Measurements from ENCODE around the gene NCMAP.
"Not testable (repeated sequence)": the region's sequence is repeated elsewhere in the genome, so short reads cannot be mapped to it uniquely, and the experiment has no call there.

Gene NCMAP

DNA sequence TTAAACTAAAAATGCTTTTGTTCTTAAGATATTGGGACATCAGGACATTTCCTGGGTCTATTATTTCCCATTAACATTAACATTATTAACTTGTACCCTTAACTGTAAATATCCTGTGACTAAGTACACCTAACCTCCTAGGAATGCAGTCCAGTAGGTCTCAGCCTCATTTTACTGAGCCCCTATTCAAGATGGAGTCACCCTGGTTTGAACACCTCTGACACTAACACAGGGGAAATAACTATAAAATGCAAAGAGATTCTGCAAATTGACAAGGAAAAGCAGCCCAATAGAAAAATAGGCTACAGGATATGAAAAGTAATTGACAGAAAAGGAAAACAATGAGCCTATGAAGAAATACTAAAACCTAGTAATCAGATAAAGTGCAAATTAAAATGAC, 11.6 kb upstream of the NCMAP start:
- DNase-seq = no peak

DNA sequence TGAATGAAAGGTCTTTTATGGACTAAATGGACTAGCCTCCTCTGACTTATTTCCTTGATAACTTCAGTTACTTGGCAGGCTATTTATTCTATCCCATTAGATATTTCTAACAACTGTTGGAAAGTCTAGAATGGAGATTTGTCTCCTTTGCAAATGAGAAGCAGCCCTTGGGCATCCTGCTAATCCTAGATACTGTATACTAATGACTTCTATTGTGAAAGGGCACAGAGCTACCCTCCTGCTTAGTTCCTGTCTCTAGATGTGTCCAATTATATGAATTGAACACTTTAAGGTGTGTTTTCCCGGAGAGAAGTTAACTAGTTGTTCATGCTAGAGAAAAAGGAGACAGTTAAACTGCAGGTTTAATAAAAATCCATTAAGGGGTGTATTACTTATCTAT, 10.2 kb upstream of the NCMAP start:
- no peak for DNase-seq

DNA sequence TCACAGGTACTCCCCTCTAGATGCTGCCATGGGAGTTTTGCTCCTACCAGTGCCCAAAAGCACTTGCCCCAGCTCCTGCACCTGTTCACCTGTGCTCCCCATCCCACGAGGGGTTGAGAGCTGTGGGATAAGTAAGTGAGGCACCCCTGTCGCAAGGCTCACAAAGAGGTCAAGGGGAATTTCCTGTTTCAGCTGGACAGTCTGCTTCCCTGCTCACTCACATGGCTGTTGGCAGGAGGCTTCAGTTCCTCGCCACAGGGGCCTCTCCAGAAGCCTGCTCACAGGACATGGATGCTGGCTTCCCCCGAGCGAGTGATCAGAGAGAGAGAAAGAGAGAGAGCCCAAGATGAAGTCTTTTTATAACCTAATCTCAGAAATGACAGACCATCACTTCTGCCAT, 8.7 kb upstream of the NCMAP start:
- peak in 1 of 3 donors; percentile 26 for DNase-seq

DNA sequence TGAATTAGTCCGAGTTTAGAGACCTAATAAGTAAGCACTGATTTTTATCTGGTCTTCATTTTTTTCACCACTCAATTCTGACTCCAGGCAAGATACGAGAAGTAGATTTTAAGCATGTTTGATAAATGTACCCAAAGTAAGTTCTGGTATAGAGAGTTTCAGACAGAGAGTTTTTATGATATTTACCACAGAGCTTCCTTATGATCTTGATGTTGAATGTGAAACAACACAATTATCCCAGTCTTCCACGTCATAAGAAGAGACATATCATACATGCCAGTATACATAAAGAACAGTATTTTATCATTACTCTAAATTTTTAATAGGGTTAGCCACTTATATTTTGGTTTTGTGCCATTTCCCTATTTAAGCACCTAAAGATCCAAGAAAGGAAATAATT, 7.8 kb upstream of the NCMAP start:
- DNase-seq = no peak

DNA sequence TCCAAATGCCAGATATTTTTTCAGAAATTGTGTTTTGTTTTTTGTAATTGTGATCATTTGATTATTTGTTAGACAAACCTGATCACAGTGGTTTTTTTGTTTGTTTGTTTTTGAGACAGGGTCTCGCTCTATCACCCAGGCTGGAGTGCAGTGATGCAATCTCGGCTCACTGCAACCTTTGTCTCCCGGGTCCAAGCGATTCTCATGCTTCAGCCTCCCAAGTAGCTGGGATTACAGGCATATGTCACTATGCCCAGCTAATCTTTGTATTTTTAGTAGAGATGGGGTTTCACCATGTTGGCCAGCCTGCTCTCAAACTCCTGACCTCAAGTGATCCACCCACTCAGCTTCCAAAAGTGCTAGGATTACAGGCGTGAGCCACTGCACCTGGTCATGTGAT, 6.7 kb upstream of the NCMAP start:
- not testable (repeated sequence) for DNase-seq

DNA sequence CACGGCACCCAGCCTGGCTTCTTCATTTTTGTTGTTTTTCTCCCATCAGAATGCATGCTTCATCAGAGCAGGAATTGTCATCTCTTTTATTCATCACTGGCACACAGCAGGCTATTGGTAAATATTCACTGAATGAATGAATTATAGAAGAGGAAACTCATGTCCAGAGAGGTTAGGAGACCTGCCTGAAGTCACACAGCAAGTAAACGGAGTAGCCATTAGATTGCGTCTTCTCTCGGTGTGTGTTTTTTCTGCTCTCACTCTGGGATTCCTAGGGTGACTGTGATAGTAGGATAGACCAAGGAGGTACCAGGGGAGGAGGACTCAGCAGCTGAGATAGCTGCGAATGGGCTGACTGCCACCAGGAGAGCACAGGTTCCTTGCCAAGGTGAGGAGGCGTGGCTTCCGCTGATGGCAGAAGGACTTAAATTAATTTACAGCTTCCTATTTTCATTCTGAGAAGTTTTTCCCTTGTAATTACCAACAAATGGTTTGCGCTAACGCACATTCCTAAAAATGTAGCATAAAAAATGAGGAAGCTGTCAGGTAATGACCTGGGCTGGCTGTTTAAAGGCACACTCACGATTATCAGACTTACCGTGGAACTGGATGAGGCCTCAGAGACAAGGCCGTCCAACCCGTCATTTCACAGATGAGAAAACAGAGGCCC, 4.5 kb upstream of the NCMAP start:
- DNase-seq = no peak

DNA sequence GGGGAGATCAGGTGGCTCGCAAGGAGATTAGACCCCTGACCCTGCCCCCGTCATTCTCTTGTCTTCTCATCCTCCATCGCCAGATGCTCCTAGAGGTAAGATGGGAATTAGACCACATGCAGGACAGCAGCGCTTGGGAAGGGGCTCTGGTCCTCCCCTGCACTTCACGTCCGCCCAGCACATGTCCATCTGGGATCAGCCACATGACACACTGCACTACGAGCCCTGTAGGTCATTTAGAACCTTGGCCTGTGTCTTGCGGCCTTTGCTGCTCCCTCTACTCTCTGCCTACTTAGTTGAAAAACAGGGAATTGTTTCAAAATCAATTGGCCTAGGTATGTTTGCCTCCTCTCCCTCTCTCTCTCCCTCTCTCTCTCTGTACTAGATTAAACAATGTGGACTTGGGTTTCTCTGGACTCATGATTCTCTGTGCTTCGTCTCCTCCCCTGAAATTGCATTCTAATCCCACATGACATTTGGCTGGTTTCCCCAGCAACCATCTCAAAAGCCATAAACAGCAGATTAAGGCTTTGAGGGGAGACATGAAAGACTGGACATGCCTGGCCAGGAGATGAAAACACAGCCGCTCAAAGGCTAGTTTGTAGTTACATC, 3.8 kb upstream of the NCMAP start:
- DNase-seq = no peak

DNA sequence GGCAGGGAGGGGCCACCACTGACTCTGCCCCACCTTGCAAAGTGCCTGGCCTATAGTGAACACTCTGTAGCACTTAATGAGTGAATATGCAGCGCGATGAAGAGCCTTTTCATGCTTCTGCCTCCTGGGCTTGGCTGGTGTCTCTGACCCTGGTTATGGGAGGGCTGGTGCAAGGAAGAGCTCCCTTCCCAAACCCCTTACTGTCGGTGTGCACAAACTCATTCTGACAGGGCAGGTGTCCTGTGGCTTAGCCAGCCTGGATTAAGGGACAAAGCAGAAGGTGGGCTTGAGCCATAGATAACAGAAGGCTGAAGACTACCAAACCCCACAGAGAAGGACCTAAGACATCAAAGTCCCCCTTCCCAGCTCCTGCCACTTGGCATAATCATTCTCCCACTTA, 2.0 kb upstream of the NCMAP start:
- DNase-seq = no peak

DNA sequence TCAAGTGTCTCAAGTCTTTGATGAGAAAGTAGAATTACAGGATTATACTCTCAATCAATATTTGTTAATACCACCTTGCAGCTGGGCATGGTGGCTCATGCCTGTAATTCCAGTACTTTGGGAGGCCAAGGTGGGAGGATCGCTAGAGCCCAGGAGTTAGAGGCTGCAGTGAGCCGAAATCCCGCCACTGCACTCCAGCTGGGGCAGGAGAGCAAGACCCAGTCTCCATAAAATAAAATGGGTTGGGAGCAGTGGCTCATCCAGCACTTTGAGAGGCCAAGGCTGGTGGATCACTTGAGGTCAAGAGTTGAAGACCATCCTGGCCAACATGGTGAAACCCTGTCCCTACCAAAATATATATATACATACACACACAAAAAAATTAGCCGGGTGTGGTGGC, 1.2 kb upstream of the NCMAP start:
- DNase-seq = no peak

DNA sequence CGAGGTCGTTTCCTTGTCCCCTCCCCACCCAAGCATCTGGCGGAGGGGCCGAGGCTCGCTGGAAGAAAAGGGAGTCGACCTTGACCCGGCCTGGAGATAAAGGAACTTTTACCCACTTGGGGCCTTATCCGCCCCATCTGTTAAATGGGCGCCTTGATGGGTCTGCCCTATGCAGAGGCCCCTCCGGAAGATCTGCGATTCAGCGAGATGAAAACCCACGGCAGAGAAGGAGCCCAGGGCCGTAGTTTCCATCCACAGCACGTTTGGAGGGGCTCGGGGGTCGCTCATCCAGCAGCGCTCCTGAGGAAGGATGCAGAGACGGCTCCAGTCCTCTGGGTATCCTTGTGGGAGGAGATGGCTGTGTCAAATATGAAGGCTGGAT, 518 bp downstream of the NCMAP start:
- no peak for DNase-seq

DNA sequence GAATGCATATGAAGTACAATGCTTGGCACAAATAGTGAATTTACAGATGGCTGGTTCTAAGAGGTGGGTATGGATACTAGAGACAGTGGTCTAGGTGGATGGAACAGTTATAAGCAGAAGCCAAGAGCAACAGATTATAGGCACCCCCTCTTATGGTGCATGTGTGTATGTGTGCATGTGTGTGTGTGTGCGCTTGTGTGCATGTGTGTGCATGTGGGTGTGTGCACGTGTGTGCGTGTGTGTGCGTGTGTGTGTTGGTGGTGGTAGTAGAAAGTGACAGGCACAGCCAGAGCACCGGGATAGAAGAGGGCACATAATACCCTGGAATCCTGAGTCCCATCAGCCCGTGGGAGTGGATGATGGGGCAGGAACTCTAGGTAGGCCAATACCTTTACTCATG, 1.3 kb downstream of the NCMAP start:
- no peak for DNase-seq

DNA sequence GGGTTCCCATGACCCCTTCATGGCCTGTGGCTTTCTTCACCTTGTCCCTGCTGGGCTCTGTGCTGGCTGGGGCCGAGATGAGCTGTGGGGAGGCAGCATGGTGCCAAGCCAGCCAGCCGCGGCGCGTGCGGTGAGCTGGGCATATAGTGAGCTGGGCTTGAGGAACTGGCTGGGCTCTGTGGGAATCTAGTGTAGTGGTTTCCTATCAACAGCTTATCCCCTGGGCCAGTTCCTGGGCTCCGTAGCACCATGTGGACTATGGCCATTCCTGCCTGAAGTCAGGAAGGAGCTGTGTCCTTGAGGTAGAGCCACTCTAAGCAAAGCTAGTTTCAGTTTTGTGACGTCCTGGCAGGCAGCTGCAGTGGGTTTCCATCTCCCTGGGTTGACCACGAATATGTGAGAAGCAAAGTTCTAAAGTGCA, 1.8 kb downstream of the NCMAP start:
- DNase-seq = no peak

DNA sequence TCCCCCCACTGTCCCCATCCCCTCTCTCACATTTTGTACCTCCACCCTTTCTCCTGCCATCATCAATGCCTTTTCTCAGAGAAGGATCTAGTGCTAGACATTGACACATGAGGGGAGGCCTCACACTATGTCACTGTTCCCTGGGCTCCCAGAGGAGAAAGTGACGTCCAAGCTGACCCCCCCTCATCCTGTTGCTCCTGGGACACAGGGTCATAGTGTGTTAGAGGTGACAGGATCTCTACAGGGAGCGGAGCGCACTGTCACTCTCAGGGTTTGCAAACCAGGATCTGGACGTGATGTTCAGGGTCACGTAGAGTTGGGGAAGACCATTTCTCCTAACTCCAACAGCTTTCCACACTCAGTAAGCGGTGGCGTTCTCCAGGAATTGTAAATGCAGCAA, 2.6 kb downstream of the NCMAP start:
- DNase-seq = no peak

DNA sequence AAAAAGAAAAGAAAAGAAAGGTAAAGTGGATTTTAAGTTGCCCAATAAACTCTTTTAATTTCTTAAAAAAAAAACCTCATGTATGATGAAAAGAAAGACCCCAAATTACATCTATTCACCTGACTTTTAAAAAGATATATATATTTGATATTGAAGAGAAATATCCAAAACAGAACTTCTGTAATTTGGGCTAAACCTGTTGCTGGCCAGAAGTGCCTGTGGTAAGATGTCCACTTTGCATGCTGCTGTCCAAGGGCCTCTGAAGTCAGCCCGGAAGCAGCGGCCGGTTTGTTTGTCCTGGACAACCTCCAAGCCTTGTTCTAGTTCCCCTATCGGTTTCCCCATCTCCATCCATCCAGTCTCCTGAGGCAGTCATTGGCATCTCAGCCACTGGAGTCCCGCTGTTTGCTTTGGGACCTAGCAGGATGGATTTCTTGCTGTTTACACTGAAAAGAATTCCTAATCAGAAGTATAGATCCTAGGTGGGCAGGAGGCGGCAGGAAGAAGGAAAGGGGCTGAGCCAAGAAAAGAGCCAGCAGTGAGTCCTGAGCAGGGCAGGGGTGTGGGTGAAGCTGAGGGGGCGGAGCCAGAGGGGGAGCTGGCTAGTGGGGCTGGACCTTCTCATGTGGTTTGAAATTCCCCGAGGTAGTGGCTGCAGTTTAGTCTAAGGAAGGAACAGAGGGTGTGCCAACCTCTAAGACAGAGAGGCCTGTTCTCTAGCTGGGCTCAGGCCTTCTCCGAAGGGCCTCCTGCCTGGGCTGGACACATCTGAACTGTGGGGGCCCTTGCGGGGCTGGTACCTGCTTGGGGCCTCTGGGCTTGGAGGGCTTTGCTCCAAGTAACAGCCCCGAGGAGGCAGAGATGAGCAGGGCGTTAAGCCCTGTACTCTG, 3.3 kb downstream of the NCMAP start:
- DNase-seq = peak; percentile 76 to 86 (median 85)

DNA sequence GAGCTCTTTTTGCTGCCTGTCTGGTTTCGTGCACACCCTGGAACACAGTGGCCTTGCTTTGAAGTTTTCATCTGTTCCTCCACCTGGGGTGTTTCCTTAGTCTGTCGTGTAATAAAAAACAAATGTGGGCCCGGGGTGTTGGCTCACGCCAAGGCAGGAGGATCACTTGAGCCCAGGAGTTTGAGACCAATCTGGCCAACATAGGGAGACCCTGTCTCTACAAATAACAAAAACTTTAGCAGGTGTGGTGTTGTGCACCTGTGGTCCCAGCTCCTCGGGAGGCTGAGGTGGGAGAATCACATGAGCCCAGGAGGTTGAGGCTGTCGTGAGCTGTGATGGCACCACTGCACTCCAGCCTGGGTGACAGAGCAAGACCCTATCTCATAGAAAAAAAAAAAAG, 4.5 kb downstream of the NCMAP start:
- no peak for DNase-seq

DNA sequence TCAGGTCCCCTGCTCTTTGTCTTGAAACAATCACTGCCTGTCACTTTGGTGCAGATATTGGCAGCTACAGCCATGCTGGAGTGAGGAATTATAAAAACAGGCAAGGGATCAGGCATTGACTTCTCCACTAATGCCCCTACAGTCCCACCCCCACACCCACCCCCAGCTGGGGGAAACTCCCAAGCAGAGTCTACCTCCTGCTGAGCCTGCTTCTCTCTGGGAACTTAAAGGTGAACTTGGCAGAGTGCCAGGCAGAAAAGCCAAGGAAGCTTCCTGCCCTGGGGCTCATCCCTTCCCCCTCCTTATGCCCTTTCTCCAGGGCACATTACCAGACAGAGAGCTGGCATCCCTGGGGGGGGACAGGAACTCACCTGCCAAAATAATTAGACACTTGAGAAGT, 6.7 kb downstream of the NCMAP start:
- no peak for DNase-seq

DNA sequence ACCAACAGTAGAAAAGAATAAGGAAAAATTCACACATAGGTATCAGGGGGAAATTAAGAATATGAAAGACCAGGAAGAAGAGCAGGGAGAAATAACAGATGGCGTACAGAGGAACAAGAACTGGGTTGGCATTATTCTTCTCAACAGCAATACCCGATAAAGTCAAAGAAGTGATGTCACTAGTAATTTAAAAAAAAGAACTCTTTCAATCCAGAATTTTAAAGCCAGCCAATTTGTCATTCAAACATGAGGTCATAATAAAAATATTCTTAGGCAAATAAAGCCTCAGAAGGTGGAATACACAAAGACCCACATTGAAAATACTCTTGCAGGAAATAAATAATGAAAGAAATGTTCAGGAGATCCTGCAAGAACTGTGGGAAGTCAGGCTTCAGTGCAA, 8.8 kb downstream of the NCMAP start:
- no peak for DNase-seq

DNA sequence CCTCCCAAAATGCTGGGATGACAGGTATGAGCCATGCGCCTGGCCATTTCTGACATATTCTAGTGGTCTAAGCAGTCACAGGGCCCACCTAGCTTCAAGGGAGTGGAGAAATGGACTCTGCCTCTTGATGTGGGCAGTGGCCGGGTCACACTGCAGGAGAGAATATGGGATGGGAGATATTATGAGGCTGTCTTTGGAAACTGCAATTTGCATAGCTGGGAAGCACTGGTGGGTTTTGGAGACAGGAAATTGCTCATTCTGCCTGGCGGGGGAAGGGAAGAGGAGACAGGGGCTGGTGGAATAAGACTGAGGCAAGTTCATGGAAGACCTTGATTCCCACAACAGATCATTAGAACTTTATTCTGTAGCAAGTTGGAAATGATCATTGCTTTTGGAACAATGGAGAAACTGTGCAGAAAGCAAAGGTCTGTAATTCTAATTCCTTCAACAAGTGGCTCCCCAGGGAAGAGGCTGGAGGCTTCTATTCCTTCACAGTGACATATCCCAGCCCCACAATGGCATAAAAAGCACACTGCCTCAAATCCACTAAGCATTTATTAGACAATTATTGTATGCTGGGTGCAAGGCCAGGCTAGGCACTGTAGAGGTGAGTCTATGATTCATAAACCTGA, 10.5 kb downstream of the NCMAP start:
- DNase-seq = peak in 1 of 3 donors; percentile 35

DNA sequence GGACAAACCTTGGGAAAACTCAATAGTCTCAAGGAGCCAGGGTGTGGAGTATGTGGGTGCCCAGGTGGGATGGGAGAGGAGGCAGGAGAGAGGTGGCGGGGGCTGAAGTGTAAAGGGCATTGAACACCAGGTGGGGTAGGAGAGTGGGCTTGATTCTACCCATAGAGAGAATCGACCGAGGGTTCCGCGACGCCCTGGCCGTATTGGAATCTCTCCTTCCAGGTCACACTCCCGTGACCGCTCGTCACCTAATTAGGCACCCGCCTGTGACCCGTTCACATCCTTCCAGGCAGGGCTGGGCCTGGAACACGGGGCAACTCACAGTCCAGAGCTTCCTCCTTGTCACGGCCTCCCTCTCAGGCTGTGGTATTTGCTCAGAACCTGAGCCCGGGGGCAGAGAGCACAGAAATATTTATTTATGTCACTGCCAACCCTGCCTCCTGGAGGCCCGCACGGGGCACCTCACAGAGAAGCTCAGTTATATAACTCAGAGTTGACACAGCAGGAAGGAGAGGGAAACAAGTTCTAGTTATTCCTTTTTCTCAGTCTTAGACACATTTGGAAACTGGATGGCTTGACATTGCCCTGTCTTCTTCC, 12.0 kb downstream of the NCMAP start:
- peak; percentile 52 to 66 (median 56) for DNase-seq

DNA sequence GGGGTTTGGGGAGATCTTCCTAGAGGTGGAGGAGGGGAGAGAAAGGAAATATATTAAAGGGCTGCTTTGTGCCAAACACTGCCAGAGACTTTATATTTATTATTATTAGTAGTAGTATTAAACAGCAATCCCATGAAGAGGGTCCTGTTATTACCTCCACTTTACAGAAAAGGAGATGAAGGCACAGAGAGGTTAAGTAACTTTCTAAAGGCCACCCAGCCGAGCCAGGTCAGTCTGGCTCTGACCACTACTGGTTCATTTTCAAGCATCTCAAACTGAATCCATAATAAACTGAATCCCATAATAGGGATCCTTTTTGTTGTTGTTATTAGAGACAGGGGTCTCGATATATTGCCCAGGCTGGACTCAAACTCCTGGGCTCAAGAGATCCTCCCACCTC, 12.6 kb downstream of the NCMAP start:
- no peak for DNase-seq

DNA sequence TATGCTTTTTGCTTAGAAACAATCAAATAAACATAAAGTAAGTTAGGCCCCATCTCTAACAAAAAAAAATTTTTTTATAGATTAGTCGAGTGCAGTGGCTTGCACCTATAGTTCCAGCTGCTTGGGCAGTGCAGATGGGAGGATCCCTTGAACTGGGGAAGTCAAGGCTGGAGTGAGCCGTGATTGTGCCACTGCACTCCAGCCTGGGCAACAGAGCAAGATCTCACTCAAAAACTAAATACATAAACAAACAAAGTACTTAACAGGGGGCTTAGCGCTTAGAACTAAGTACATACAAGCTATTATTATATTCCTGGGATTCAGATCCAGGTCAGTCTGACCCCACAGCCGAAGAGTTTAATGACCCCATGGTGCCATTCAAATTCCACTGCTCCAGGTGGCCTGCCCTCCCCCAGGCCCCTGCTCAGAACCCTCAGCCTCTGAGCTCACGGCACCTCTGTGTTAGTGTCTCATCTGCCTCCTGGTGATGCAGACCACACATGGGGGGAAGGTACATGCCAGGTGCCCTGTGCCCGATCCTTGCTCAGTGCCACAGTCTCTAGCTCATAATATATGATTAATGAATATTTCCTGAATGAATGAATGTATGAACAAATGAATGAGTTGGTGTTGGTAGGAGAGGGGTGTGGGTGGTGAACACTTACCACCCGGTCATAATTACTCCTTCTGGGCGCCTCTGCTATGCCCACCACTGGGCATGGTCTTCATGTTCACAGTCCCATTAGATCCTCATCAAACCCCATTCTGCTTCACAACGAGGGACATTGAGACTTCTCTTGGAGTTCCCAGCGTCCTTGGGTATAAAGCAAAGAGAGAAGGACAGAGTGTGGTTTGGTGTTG, 14.6 kb downstream of the NCMAP start:
- DNase-seq = no peak

DNA sequence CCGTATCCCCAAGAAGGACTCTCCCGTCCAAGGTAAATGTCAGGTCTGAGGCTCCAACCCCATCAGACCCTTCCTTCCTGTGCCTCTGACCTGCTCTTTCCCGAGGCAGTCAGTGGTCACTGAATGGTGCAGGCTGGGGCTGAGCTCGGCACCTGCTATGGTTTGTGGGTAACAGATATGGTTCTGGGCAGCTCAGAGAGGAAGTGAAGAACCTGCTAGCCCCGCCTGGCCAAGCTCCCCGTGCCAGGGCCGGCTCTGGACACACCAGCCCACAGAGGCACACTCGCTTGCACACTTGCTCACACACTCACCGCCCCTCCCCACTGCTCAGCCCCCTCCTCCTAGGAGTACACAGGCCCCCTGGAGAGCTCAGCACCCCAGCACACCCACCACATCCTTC, 16.4 kb downstream of the NCMAP start:
- no peak for DNase-seq
